Measurements from ENCODE around the gene NRM.

Gene NRM

DNA sequence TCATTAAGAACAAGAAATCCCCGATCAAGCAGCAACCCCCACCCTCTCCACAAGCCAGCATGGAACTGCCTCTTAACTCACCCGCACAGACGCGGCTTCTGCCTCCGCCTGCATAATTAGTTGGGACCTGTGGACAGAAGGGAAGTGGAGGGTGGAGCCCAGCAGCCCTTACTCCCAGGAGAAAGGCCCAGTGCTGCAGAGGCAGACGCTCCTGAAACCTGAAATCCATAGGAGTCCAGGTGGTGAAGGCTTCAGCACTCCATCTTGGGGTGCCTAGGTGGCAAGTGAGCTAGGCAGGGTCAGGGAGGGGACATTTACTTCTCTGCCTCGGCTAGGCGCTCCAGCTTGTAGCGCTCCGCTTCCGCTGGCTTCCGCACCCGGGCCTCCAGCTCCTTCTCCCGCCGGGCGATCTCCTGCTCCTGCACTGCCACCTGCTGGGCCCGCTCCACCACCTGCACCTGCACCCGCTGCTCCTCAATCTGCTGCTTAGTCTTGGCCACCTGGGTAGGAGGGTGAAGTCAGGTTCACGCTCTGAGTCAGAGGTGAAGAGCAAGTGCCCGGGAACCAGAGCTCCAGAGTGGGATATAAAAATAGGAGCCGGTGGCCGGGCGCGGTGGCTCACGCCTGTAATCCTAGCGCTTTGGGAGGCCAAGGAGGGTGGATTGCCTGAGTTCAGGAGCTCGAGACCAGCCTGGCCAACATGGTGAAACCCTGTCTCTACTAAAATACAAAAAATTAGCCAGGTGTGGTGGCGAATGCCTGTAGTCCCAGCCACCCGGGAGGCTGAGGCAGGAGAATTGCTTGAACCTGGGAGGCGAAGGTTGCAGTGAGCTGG is 40.0 kb upstream of the NRM start (continued):
- TF ChIP-seq, protein P1, sequence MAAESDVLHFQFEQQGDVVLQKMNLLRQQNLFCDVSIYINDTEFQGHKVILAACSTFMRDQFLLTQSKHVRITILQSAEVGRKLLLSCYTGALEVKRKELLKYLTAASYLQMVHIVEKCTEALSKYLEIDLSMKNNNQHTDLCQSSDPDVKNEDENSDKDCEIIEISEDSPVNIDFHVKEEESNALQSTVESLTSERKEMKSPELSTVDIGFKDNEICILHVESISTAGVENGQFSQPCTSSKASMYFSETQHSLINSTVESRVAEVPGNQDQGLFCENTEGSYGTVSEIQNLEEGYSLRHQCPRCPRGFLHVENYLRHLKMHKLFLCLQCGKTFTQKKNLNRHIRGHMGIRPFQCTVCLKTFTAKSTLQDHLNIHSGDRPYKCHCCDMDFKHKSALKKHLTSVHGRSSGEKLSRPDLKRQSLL (tag by site-specific recombination; IDR thresholded peaks at IDR 0.05): peak; percentile 97
- TF ChIP-seq IKZF3 (tag by site-specific recombination; IDR thresholded peaks at IDR 0.05): peak; percentile 90
- TF ChIP-seq WT1 (tag by site-specific recombination; IDR thresholded peaks at IDR 0.05): peak; percentile 45; the same call in 1 of the 2 replicates
- peak; percentile 61; the same call in 1 of the 2 replicates for TF ChIP-seq SCRT1 (tag by site-specific recombination; IDR thresholded peaks at IDR 0.05; ENCODE audit: borderline replicate concordance)
- TF ChIP-seq ZNF157 (tag by site-specific recombination; IDR thresholded peaks at IDR 0.05): no peak
- TF ChIP-seq, protein P2, sequence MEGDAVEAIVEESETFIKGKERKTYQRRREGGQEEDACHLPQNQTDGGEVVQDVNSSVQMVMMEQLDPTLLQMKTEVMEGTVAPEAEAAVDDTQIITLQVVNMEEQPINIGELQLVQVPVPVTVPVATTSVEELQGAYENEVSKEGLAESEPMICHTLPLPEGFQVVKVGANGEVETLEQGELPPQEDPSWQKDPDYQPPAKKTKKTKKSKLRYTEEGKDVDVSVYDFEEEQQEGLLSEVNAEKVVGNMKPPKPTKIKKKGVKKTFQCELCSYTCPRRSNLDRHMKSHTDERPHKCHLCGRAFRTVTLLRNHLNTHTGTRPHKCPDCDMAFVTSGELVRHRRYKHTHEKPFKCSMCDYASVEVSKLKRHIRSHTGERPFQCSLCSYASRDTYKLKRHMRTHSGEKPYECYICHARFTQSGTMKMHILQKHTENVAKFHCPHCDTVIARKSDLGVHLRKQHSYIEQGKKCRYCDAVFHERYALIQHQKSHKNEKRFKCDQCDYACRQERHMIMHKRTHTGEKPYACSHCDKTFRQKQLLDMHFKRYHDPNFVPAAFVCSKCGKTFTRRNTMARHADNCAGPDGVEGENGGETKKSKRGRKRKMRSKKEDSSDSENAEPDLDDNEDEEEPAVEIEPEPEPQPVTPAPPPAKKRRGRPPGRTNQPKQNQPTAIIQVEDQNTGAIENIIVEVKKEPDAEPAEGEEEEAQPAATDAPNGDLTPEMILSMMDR (tag by site-specific recombination; IDR thresholded peaks at IDR 0.05): peak; percentile 91
- peak; percentile 40; the same call in 1 of the 2 replicates for TF ChIP-seq ZBTB8A (tag by site-specific recombination; IDR thresholded peaks at IDR 0.05)
- no peak for TF ChIP-seq ZNF529 (tag by site-specific recombination; IDR thresholded peaks at IDR 0.05; ENCODE audit: insufficient replicate concordance)
- TF ChIP-seq, protein P3, sequence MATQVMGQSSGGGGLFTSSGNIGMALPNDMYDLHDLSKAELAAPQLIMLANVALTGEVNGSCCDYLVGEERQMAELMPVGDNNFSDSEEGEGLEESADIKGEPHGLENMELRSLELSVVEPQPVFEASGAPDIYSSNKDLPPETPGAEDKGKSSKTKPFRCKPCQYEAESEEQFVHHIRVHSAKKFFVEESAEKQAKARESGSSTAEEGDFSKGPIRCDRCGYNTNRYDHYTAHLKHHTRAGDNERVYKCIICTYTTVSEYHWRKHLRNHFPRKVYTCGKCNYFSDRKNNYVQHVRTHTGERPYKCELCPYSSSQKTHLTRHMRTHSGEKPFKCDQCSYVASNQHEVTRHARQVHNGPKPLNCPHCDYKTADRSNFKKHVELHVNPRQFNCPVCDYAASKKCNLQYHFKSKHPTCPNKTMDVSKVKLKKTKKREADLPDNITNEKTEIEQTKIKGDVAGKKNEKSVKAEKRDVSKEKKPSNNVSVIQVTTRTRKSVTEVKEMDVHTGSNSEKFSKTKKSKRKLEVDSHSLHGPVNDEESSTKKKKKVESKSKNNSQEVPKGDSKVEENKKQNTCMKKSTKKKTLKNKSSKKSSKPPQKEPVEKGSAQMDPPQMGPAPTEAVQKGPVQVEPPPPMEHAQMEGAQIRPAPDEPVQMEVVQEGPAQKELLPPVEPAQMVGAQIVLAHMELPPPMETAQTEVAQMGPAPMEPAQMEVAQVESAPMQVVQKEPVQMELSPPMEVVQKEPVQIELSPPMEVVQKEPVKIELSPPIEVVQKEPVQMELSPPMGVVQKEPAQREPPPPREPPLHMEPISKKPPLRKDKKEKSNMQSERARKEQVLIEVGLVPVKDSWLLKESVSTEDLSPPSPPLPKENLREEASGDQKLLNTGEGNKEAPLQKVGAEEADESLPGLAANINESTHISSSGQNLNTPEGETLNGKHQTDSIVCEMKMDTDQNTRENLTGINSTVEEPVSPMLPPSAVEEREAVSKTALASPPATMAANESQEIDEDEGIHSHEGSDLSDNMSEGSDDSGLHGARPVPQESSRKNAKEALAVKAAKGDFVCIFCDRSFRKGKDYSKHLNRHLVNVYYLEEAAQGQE (tag by site-specific recombination; IDR thresholded peaks at IDR 0.05): 0 out of 2 replicates have a peak, but pooled peaks have one; percentile 14
- no peak for TF ChIP-seq ZNF768 (tag by site-specific recombination; IDR thresholded peaks at IDR 0.05)
- no peak for TF ChIP-seq ZNF221 (tag by site-specific recombination; IDR thresholded peaks at IDR 0.05; ENCODE audit: borderline replicate concordance)
- TF ChIP-seq ZNF426 (tag by site-specific recombination; IDR thresholded peaks at IDR 0.05): no peak
- TF ChIP-seq ZNF560 (tag by site-specific recombination; IDR thresholded peaks at IDR 0.05; ENCODE audit: borderline replicate concordance): no peak
- TF ChIP-seq, protein P4, sequence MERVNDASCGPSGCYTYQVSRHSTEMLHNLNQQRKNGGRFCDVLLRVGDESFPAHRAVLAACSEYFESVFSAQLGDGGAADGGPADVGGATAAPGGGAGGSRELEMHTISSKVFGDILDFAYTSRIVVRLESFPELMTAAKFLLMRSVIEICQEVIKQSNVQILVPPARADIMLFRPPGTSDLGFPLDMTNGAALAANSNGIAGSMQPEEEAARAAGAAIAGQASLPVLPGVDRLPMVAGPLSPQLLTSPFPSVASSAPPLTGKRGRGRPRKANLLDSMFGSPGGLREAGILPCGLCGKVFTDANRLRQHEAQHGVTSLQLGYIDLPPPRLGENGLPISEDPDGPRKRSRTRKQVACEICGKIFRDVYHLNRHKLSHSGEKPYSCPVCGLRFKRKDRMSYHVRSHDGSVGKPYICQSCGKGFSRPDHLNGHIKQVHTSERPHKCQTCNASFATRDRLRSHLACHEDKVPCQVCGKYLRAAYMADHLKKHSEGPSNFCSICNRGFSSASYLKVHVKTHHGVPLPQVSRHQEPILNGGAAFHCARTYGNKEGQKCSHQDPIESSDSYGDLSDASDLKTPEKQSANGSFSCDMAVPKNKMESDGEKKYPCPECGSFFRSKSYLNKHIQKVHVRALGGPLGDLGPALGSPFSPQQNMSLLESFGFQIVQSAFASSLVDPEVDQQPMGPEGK (tag by site-specific recombination; IDR thresholded peaks at IDR 0.05): peak; percentile 33; the same call in 1 of the 2 replicates
- TF ChIP-seq, protein P5, sequence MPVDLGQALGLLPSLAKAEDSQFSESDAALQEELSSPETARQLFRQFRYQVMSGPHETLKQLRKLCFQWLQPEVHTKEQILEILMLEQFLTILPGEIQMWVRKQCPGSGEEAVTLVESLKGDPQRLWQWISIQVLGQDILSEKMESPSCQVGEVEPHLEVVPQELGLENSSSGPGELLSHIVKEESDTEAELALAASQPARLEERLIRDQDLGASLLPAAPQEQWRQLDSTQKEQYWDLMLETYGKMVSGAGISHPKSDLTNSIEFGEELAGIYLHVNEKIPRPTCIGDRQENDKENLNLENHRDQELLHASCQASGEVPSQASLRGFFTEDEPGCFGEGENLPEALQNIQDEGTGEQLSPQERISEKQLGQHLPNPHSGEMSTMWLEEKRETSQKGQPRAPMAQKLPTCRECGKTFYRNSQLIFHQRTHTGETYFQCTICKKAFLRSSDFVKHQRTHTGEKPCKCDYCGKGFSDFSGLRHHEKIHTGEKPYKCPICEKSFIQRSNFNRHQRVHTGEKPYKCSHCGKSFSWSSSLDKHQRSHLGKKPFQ (tag by site-specific recombination; IDR thresholded peaks at IDR 0.05): no peak
- TF ChIP-seq ZXDB (tag by site-specific recombination; IDR thresholded peaks at IDR 0.05): peak; percentile 39; the same call in 1 of the 2 replicates
- TF ChIP-seq, protein P6, sequence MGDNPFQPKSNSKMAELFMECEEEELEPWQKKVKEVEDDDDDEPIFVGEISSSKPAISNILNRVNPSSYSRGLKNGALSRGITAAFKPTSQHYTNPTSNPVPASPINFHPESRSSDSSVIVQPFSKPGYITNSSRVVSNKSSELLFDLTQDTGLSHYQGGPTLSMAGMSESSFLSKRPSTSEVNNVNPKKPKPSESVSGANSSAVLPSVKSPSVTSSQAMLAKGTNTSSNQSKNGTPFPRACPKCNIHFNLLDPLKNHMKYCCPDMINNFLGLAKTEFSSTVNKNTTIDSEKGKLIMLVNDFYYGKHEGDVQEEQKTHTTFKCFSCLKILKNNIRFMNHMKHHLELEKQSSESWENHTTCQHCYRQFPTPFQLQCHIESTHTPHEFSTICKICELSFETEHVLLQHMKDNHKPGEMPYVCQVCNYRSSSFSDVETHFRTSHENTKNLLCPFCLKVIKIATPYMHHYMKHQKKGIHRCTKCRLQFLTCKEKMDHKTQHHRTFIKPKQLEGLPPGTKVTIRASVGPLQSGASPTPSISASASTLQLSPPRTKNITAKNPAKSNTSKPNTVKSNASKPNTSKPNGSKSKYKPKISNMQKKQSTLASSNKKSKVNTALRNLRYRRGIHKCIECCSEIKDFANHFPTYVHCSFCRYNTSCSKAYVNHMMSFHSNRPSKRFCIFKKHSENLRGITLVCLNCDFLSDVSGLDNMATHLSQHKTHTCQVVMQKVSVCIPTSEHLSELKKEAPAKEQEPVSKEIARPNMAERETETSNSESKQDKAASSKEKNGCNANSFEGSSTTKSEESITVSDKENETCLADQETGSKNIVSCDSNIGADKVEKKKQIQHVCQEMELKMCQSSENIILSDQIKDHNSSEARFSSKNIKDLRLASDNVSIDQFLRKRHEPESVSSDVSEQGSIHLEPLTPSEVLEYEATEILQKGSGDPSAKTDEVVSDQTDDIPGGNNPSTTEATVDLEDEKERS (tag by site-specific recombination; IDR thresholded peaks at IDR 0.05): no peak
- no peak for TF ChIP-seq TCF7L2 (IDR thresholded peaks at IDR 0.05; ENCODE audit: borderline replicate concordance, low read depth, low read length)
- peak; percentile 78 for TF ChIP-seq ZBTB20 (tag by site-specific recombination; IDR thresholded peaks at IDR 0.05)
- peak; percentile 95 for TF ChIP-seq ZNF600 (tag by site-specific recombination; IDR thresholded peaks at IDR 0.05)
- no peak for TF ChIP-seq ZNF623 (tag by site-specific recombination; IDR thresholded peaks at IDR 0.05)
- no peak for TF ChIP-seq ZNF335 (tag by site-specific recombination; conservative IDR thresholded peaks at IDR 0.05)
- peak; percentile 41; the same call in 1 of the 2 replicates for TF ChIP-seq ZNF391 (tag by site-specific recombination; IDR thresholded peaks at IDR 0.05; ENCODE audit: borderline replicate concordance, low read depth)
- no peak for TF ChIP-seq ZBTB7A (tag by site-specific recombination; IDR thresholded peaks at IDR 0.05; ENCODE audit: low read depth)
- no peak for TF ChIP-seq MEIS1 (CRISPR knock-in tag; IDR thresholded peaks at IDR 0.05; ENCODE audit: borderline replicate concordance)
